Progenitor cell of endocrine pancreas (in vitro differentiated cells): ENCODE results near the gene WDR7. TPM values are rescaled to one million over a fixed set of nuclear protein-coding genes. Genes with fewer than 3 reads are reported as not detected.

Experiments used
- DNase-seq: peaks from one replicate; pipeline ENCODE4 v3.0.0; 2021; ENCODE audit warnings: low spot score; ENCODE audit not compliant: unreplicated experiment
- H3K27ac Mint-ChIP-seq: 2 replicates; pipeline ENCODE4 v1.8.0; 2021; ENCODE audit warnings: mild to moderate bottlenecking, moderate library complexity, mixed read lengths
- H3K27me3 Mint-ChIP-seq: 2 replicates; pipeline ENCODE4 v1.8.0; 2021; ENCODE audit warnings: mixed read lengths
- H3K36me3 Mint-ChIP-seq: 2 replicates; pipeline ENCODE4 v1.8.0; 2022; ENCODE audit warnings: mixed read lengths; ENCODE audit not compliant: insufficient read depth
- H3K4me1 Mint-ChIP-seq: 2 replicates; pipeline ENCODE4 v1.8.0; 2021; ENCODE audit warnings: low read depth, mixed read lengths
- H3K4me3 Mint-ChIP-seq: 2 replicates; pipeline ENCODE4 v1.8.0; 2021; ENCODE audit warnings: low read depth, mild to moderate bottlenecking, moderate library complexity, mixed read lengths
- H3K9me3 Mint-ChIP-seq: 2 replicates; pipeline ENCODE4 v1.8.0; 2021; ENCODE audit warnings: low read depth, mixed read lengths
- CTCF ChIP-seq: fragments of 200-600 bp; sonication (generic); IDR thresholded peaks from one replicate; pipeline ENCODE4 v1.5.0; 2021; ENCODE audit warnings: antibody characterized with exemption, mild to moderate bottlenecking; ENCODE audit not compliant: unreplicated experiment
- total RNA-seq: library from RNA; stranded (reverse); gene quantifications from 2 replicates; pipeline ENCODE4 v1.2.1, GENCODE V29; 2021

WDR7 gene
- total RNA-seq, 1 donor from 2014 or later, result 23.2 TPM

- Mint-ChIP-seq H3K4me3 (no peak overlapping the region), H3K36me3 (peaks cover 2% of the 10 kb centered on the region), H3K27ac (no peak overlapping the region), H3K9me3 (peaks cover 2% of the 10 kb centered on the region), H3K27me3 (peaks cover 3% of the 10 kb centered on the region), H3K4me1 (peaks cover 13% of the 10 kb centered on the region)
- no peak for DNase-seq
- TF ChIP-seq CTCF, result no peak
These were observed 433.4 kb downstream of the WDR7 start for GRCh38 chr18:57084331-57085271.

- no peak for TF ChIP-seq CTCF
- DNase-seq, result no peak
- no peak overlapping the region for H3K27ac Mint-ChIP-seq
- H3K27me3 Mint-ChIP-seq, result peaks cover 3% of the 10 kb centered on the region
- H3K36me3 Mint-ChIP-seq, result peaks cover 2% of the 10 kb centered on the region
- no peak overlapping the region for H3K4me3 Mint-ChIP-seq
- peaks cover 2% of the 10 kb centered on the region for H3K9me3 Mint-ChIP-seq
- H3K4me1 Mint-ChIP-seq, result peaks cover 6% of the 10 kb centered on the region
These were observed 434.2 kb downstream of the WDR7 start for GRCh38 chr18:57085371-57085770.

- Mint-ChIP-seq H3K4me3 (no peak overlapping the region), H3K27me3 (peaks cover 3% of the 10 kb centered on the region), H3K36me3 (peaks cover 2% of the 10 kb centered on the region), H3K9me3 (peaks cover 2% of the 10 kb centered on the region), H3K4me1 (peaks cover 5% of the 10 kb centered on the region), H3K27ac (no peak overlapping the region)
- no peak for TF ChIP-seq CTCF
- no peak for DNase-seq
These were observed 435.0 kb downstream of the WDR7 start for GRCh38 chr18:57086163-57086562.

Other genes starting within 250 kb of the WDR7 start
- gene TXNL1, start 12.8 kb upstream of the WDR7 start, total RNA-seq, result 86.5 and 89.3 TPM in 2 replicates